ENCODE data around the gene DISC1.

Gene DISC1

DNA sequence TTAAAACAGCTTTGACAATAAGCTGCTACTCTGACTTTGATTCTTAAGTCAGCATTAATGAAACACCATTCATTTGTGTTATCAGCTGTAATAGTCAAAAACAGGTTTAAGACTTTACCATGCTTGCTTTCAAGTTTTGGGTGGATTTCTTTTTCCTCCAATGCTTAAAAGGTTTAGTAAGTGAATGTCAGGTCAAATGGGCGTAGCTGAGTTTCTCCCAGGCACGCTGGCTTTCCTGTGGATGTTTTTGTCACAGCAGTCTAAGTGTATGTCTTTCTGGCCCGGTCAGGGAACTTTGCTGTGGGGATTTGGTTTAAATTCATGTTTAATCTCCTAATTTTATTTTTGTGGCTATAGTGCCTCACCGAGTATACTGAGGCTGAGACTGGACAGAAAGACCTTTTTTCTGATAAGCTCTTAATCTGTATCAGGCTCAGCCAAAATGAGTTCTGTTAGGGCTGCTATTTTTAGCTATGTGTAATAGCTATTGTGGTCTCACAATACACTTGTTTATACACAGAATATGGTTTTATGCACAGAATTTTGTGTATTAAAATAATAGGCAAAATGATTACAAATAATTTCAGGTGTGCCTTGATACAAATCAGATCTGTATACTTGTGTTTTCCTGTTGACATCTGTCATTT is 292.8 kb downstream of the DISC1 start:
- in situ Hi-C loops (cut with MboI; ENCODE audit: low sequenced_read_pairs) = no loop called here

DNA sequence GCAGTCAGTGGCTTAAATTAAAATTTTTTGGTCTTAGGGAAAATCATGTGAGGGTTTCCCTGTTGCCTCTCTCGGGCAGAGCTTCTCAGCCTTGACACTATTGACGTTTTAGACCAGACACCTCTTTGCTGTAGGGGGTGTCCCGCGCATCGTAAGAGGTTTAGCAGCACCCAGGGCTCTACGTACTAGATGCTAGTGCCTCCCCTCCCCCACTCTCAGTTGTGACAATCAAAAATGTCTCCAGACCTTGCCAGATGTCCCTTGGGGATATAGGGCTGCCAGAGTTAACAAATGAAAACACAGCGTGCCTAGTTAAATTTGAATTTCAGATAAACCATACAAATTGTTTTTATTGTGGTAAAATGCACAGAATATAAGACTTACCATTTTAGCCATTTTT is 293.3 kb downstream of the DISC1 start:
- in situ Hi-C loops (cut with MboI; ENCODE audit: low sequenced_read_pairs) = no loop called here

DNA sequence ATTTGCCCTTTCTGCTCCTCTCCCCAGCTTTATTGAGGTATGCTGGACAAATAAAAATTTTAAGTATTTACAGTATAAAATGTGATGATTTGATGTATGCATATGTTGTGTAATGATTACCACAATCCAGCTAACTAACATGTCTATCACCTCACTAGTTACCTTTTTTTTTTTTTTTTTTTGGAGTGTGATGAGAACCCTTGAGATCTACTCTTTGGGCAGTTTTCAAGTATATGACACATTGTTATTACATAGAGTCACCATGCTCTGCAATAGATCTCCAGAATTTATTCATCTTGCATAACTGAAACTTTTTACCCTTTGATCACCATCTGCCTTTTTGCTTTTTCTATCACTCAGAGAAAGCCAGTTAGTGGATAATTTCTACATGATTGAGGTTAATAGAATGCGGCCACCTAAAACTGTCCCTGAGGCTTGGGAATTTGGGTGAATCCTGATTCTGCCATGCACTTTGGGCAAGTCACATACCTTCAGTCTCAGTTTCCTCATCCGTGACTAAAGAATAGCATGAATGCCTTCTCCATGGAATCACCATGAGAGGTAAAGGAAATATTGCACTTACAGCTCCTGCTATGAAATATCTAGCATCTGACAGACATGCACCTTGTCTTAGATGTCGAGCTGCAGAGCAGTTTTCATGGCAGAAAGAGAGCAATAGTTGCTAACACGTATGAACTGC is 295.2 kb downstream of the DISC1 start:
- in situ Hi-C loops (cut with MboI; ENCODE audit: low sequenced_read_pairs) = no loop called here

DNA sequence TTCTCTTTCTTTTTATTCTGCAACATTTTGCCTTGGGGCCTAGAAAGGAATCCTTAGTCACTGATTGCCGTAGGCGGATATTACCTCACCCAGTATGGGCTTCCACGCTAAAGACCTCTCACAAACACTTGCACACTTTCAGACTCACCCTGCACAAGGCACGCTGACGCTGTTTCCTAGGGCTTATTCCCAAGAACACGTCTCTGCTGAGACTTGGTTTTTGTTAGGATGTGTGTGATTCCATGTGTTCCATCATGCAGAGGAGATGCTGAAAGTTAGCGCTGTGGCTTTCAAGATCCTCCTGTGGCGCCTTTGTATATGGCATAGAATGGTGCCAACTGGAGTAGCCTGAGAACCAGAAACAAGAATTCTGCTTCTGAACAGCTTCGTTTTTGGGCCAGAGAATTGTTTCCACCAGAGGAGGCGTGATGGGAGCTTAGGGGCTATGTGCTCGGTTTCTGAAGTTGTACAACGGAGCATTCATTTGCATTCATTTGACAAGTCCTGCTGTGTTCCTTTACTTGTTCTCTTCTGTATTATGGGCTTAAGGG is 297.0 kb downstream of the DISC1 start:
- in situ Hi-C loops (cut with MboI; ENCODE audit: low sequenced_read_pairs) = no loop called here

DNA sequence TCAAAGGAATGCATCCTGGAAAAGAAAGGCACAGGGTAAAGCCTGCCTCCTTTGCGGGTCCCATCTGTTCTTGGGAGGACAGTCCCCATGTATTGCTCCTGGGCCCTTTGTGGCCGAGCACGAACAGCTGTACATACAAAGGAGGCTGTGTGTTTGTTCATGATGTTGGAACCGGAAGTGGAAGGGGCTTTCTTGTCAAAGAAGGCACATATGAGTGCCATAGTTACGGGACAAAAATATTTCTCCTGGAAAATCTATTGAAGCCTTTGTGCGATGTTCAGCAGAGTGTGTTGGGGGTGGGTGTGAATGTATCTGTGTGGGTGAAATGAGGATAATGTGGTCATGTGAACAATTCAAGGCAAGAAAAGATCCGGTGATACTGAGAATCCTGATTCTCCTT is 297.6 kb downstream of the DISC1 start:
- in situ Hi-C loops (cut with MboI; ENCODE audit: low sequenced_read_pairs) = no loop called here

DNA sequence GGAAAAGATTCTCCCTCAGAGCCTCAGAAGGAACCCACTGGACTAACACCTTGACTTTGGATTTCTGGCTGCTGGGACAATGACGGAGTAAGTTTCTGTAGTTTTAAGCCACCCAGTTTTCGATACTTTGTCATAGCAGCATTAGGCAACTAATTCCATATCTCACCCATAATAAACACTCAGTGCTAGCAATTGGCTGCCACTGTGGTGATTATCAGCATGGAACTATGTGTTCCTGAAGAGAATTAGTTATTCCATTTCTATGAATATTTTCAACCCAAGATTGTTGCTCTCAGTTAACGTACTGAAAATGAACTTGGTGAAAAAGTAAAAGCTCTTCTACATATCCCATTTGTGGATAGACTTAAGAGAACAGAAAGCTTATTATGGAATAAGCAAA is 299.3 kb downstream of the DISC1 start:
- in situ Hi-C loops (cut with MboI; ENCODE audit: low sequenced_read_pairs) = no loop called here

DNA sequence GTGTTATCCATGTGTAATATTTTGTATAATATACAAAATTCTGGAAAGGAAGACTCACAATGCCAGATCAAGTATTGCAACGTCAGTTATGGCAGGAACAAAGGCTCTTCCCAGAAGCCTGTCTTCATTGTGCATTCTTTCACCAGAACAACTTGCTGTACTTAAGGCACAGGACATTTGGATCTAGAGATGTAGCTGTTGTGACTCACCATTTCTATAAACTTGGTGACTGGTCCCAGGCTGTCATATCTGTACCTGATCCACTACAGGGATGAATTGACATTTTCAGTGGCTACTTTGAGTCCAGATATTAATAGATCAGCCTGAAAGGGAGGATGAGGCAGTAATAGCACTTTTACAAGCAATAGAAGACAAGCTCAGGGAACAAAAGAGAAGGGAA is 299.8 kb downstream of the DISC1 start:
- in situ Hi-C loops (cut with MboI; ENCODE audit: low sequenced_read_pairs) = no loop called here

DNA sequence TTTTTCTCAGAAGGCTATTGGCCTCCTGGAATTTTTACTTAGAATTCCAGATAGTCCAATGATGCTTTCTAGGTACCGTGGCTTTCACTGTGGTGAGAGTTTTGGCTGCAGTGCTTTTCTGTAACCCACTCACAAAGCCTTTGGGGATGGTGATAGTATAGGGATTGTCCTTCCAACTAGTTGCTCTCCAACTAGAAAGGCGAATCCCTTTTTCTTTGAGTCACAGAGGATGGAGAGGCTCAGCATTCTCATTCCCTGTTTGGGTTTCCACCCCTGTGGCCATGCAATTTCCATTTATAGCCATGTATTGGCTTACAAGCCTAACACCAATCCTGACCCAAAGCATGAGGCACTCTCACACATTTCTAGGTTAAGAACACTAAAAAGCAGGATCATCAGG is 300.3 kb downstream of the DISC1 start:
- in situ Hi-C loops (cut with MboI; ENCODE audit: low sequenced_read_pairs) = no loop called here

DNA sequence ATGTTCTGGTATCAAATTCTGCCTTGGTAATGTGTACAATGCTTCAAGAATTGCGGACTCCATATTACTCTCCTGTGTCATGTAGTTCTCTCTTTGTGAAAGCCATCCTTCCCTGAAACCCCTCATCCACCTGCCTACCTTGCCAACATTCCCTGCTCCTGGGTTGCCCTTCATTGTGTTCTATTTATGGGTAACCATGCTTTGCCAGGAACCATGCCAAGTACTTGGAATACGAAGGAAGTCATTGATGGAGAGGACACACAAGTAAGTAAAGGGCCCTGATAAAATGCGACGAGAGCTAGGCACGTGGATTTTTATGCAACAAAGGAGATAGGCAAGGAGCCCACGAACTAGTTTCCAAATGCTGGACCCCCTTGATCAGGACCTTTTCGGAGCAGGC is 300.8 kb downstream of the DISC1 start:
- in situ Hi-C loops (cut with MboI; ENCODE audit: low sequenced_read_pairs) = no loop called here

DNA sequence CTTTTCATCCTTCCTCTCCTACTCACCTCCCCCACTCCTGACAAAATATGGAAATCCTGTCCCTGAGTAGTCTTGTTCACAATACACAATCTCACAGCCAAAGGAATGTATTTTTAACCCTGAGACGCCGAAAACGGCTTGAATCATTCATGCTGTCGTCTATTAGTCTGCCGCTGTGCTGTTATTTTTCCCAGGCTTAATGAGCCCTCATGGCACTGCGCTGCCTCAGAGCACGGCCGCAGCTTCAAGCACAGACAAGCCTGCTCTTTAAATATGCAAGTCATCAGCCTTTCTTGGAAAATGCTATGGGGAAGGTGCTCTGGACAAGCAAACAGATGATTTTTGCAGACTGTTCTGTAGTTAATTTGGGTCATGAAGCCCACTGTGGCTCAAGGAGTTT is 302.7 kb downstream of the DISC1 start:
- in situ Hi-C loops (cut with MboI; ENCODE audit: low sequenced_read_pairs) = no loop called here

DNA sequence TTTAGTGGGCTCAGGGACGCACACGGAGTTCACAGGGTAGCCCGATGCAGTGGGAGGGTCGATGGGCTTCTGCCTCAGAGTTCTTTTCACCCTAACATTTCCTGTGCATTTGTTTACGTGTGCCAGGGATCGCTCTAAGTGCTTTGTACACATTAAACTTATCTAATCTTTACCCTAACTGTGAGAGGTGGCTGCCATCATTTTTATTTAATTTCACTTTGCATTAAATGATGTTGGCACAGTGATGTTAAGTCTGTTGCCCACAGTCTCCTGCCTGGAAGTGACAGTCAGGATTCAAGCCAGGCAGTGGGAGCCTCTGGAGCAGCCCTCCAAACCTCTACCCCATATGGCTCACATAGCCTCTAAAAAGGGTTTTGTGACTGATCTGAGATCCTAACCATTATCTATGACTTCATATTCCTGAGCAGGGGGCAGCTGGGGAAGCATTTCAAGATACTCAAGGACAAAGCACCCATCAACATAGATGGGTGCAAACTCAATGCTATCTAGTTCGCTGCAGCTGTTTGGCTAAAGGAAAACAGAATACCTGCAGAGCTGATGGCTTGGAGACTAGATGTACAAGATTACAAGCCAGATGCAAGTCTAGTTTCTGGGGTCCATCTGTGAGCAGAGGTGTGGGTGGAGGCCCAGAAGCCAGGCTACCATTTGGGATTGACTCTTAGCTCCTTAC is 303.8 kb downstream of the DISC1 start:
- in situ Hi-C loops (cut with MboI; ENCODE audit: low sequenced_read_pairs) = no loop called here

DNA sequence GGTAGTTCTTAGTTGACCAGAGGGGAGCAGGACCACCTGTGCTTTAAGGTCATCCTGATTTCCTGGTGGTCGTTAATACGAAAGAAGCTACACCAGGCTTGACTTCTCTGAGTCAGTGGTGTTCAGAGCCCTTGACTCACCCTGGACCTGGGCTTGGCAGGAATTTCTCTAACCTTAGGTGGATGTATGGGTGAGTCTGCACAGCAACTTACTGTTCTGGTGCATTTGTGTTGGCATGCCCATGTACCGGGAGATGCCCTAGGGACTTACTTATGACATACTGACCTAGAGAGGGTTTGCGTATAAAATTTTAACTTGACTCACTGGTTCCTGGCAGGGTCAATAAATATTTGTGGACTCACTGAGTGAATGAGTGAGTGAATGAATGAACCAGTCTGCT is 304.6 kb downstream of the DISC1 start:
- in situ Hi-C loops (cut with MboI; ENCODE audit: low sequenced_read_pairs) = no loop called here

DNA sequence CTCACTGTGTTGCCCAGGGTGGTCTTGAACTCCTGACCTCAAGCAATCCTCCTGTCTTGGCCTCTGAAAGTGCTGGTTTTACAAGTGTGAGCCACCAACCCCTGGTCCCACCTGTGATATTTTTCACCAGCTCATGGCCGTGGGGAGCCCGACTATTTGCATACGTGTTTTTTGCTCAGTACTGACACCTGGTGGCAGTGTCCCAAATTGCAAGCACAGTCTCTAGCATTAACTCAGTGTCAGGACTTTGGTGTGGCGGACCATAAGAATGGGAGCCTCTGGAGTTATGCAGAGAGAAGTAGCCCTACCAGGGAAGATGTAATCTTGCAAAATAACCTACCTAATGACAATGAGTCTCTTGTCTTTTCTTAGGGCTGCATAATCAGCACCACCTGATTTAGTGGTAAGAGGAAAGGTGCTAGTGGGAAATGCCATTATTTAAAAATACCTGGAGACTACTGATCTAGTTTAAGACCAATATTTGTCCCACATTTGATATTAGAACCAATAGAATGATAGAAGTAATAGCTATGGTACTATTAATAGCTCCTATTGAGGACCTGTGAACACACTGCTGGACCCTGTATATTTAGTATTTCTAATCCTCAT is 305.4 kb downstream of the DISC1 start:
- in situ Hi-C loops (cut with MboI; ENCODE audit: low sequenced_read_pairs) = no loop called here

DNA sequence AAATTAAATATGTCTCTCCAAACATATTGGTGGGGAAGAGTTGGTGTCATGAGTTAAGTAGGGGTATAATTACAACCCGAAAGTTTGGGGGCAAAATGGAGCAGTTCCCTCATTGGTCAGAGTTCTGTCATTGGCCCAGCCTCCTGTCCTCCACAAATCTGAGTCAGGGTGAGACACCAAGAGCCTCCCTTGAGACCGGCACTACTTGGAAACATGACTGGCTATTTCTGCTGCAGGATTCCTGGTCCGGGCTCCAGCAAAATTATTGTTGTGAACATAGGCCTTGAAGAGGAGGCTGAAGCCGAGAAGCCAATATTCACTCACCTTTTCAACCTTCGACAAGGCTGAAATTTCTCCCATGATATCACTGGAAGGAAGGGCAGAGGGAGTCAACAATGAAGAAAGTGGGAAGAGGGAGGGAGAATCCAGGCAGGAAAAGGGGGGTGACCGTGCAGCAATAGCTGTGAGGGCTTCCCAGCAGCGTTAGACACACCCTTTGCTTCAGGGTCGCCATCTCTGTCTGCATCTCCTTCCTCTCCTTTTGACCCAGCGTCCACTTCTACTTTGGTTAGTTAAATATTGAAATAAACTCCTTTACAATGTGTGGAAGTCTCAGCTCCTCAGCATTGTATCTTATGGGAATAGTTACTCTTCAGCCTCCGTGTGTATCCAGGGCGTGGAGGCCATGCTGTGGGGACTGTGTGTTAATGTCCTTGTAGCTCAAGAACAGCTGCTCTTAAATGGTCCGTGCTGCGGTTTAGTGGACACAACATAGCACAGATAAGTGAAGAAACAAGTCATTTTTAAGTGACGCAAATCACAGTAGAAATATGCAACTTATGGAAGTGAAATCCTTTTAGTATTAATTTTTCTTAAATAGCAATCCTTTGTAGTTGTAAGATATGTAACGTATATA is 307.4 kb downstream of the DISC1 start:
- in situ Hi-C loops (cut with MboI; ENCODE audit: low sequenced_read_pairs) = no loop called here

DNA sequence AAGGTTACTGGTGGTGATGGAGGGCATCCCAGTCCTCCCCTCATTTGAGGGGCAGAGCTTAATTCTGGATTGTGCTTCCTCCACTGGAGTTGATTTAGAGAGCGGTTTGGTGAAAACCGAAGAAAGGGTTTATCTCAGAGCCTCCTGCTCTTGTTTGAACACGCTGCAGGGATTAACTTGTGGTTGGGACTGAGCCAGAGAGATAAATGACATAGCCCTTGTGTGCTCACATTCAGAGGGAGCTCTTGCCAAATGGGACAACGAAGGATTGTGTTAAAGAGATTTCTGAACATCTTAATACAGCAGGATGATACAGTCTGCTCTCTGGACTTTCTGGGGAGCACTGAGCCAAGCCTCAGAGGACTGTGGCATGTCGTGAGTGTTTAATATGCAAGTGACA is 308.2 kb downstream of the DISC1 start:
- in situ Hi-C loops (cut with MboI; ENCODE audit: low sequenced_read_pairs) = no loop called here

DNA sequence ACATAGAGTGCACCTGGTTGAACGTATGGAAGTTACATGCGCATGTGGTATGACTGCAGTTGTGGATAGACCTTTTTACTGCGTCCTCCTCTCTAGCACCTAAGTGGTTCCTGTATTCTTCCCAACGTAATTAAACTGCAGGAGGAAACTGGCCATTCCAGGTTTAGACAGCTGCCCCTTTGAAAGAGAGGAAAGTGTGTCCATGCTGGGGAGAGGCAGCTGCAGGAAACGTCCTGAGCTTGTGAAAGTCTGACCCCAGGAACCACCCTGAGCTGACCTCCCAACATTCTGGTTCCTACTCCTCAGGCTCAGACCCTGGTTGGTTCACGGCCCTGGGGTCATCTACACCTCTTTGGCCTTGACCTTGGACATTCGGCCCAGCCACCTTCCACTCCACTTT is 309.3 kb downstream of the DISC1 start:
- in situ Hi-C loops (cut with MboI; ENCODE audit: low sequenced_read_pairs) = no loop called here

DNA sequence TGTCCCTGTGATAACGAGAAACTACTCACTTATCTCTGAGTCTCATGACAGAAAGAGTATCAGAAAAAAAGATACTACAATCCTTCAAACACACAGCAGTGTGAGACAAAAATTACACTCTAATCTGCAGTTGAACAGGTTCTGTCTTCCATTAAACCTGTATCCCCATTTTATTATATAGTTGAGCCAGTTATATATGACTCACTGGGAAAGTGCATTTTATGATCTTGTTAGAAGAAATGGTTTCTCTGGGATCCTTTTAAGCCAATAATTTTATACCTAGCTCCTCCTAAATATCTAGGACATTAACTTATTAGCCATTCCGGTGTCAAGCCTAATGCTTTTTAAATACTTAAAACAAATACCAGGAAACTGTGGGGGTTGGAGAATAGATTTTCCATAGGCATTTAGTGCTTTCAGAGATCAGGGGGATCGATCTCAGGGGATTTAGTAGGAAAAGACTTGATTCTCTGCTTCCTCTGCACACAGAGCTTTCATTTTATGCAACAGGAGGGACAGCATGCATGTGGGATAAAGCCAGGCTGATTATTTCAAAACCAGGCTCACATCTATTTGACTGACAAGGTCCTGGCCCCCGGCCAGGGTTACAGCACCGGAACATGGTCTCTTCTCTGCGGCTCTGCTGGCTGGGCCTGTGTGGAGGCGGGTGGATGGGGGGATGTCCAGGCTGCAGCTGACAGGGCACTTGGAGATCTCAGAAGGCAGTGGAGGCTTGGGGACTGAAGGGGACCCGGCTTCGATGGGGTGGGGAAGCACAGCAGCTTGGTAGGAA is 310.6 kb downstream of the DISC1 start:
- in situ Hi-C loops (cut with MboI; ENCODE audit: low sequenced_read_pairs) = no loop called here

DNA sequence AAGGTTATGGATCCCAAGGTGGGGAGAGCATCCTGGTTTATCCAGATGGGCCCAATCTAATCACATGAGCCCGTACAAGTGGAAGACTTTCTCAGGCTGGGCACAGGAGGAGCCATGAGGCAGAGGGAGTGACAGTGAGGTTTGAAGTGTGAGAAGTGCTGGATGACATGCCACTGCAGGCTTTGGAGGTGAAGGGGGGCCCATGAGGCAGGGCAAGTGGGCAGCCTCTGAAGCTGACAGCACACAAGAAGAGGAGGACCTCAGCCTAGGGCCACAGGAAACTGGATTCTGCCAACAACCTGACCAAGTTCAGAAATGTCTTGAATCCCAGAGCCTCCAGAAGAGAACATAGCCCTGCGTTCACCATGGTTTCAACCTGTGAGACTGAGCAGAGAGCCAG is 311.6 kb downstream of the DISC1 start:
- in situ Hi-C loops (cut with MboI; ENCODE audit: low sequenced_read_pairs) = no loop called here

DNA sequence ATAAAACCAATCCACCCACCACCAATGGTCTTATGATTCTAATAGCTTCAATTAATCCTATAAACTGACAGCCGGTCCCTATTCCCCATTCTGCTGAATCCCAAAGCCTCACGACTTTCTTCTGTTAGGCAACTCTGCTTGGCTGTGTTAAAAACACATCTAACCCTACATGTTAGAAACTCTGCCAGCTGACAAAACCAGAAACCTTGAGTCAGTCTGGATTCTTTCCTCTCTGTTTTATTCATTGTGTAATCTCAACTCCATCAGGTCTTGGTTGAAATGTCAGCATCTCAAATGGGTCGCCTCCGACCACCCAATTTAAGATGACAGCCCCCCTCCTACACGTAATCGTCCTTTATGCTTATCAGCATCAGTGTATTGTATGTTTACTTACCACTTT is 312.1 kb downstream of the DISC1 start:
- in situ Hi-C loops (cut with MboI; ENCODE audit: low sequenced_read_pairs) = no loop called here

DNA sequence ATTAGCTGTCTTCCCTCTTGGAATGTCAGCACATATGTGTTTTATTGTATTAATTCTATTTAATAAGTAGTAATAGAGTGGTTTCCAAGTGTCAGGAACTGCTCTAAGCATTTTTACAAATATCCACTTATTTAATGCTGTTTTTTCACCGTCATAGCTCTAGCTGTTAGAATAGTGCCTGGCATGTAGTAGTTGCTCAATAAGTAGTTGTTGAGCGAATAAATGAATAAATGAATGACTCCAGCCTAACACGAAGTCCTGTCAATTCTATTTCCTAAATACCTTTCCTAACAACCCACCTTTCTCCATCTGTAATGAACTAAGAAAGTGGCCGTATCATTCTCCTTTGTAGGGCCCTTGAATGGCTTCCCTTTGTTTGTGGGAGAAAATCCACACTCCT is 312.5 kb downstream of the DISC1 start:
- in situ Hi-C loops (cut with MboI; ENCODE audit: low sequenced_read_pairs) = no loop called here

Measured in HL-60/S4 treated with retinoic acid at 250 ng/mL for 4 days and 3 days (cell line).